ENCODE results near the gene BACE2. TPM values are rescaled to one million over a fixed set of nuclear protein-coding genes. Genes with fewer than 3 reads are reported as not detected.

BACE2 gene
- total RNA-seq, 2 experiments from 2014 or later, result not detected

GRCh38 chr21:41228006-41228370, 60.0 kb downstream of the BACE2 start:
- no peaks in the 10 kb centered on the region for H3K9me3 ChIP-seq (ENCODE audit: low read length)
- H3K4me2 ChIP-seq (ENCODE audit: low read length), result no peak overlapping the region
- H4K20me1 ChIP-seq (ENCODE audit: insufficient read depth, low read length), result no peaks in the 10 kb centered on the region
- no TSS peak for BruUV-seq (replicated peaks)
- H3K27ac ChIP-seq (ENCODE audit: low read depth, low read length, poor library complexity, severe bottlenecking), result no peak overlapping the region
- H2AFZ ChIP-seq (ENCODE audit: low read length), result no peak overlapping the region
- no peaks in the 10 kb centered on the region for H3K79me2 ChIP-seq (ENCODE audit: insufficient read depth, low read depth, low read length)
- CTCF ChIA-PET (ENCODE audit: unreplicated experiment), result no interaction called here
- DNase-seq (ENCODE audit: low spot score), result no peak
- no peaks in the 10 kb centered on the region for H3K36me3 ChIP-seq (ENCODE audit: insufficient read depth, low read length)
- no peak overlapping the region for H3K4me3 ChIP-seq (ENCODE audit: low read depth, low read length, poor library complexity, severe bottlenecking)
- no peaks in the 10 kb centered on the region for H3K4me1 ChIP-seq (ENCODE audit: insufficient read depth, low read length, poor library complexity, severe bottlenecking)
- intact Hi-C loops (cut with micrococcal nuclease; ENCODE audit: unreplicated experiment), result no loop called here
- POLR2A ChIA-PET, result no interaction called here
- H3K9me2 ChIP-seq (ENCODE audit: insufficient read depth, low read length), result no peaks in the 10 kb centered on the region
- TF ChIP-seq EZH2phosphoT487 (IDR thresholded peaks at IDR 0.05; ENCODE audit: borderline replicate concordance, low read depth, low read length) (no peak), CTCF (conservative IDR thresholded peaks at IDR 0.05; ENCODE audit: low read length) (no peak)

- TF ChIP-seq CTCF (conservative IDR thresholded peaks at IDR 0.05; ENCODE audit: low read length) (no peak), EZH2phosphoT487 (IDR thresholded peaks at IDR 0.05; ENCODE audit: borderline replicate concordance, low read depth, low read length) (no peak)
- Histone ChIP-seq H3K36me3 (ENCODE audit: insufficient read depth, low read length) (no peaks in the 10 kb centered on the region), H2AFZ (ENCODE audit: low read length) (no peak overlapping the region), H3K4me2 (ENCODE audit: low read length) (no peak overlapping the region), H3K9me3 (ENCODE audit: low read length) (no peaks in the 10 kb centered on the region), H3K4me3 (ENCODE audit: low read depth, low read length, poor library complexity, severe bottlenecking) (no peak overlapping the region), H3K79me2 (ENCODE audit: insufficient read depth, low read depth, low read length) (no peaks in the 10 kb centered on the region), H4K20me1 (ENCODE audit: insufficient read depth, low read length) (no peaks in the 10 kb centered on the region), H3K4me1 (ENCODE audit: insufficient read depth, low read length, poor library complexity, severe bottlenecking) (no peaks in the 10 kb centered on the region), H3K27ac (ENCODE audit: low read depth, low read length, poor library complexity, severe bottlenecking) (no peak overlapping the region), H3K9me2 (ENCODE audit: insufficient read depth, low read length) (no peaks in the 10 kb centered on the region)
- CTCF ChIA-PET (ENCODE audit: unreplicated experiment), result no interaction called here
- intact Hi-C loops (cut with micrococcal nuclease; ENCODE audit: unreplicated experiment), result no loop called here
- no peak for DNase-seq (ENCODE audit: low spot score)
- BruUV-seq (replicated peaks), result no TSS peak
- POLR2A ChIA-PET, result no interaction called here
Observed at GRCh38 chr21:41228492-41228891, 60.5 kb downstream of the BACE2 start.

GRCh38 chr21:41228958-41229357, 61.0 kb downstream of the BACE2 start:
- no peak for TF ChIP-seq CTCF (conservative IDR thresholded peaks at IDR 0.05; ENCODE audit: low read length)
- TF ChIP-seq EZH2phosphoT487 (IDR thresholded peaks at IDR 0.05; ENCODE audit: borderline replicate concordance, low read depth, low read length), result no peak
- Histone ChIP-seq H3K79me2 (ENCODE audit: insufficient read depth, low read depth, low read length) (no peaks in the 10 kb centered on the region), H3K9me2 (ENCODE audit: insufficient read depth, low read length) (no peaks in the 10 kb centered on the region), H3K4me2 (ENCODE audit: low read length) (no peak overlapping the region), H3K27ac (ENCODE audit: low read depth, low read length, poor library complexity, severe bottlenecking) (no peak overlapping the region), H3K36me3 (ENCODE audit: insufficient read depth, low read length) (no peaks in the 10 kb centered on the region), H4K20me1 (ENCODE audit: insufficient read depth, low read length) (no peaks in the 10 kb centered on the region), H2AFZ (ENCODE audit: low read length) (no peak overlapping the region), H3K9me3 (ENCODE audit: low read length) (no peaks in the 10 kb centered on the region), H3K4me3 (ENCODE audit: low read depth, low read length, poor library complexity, severe bottlenecking) (no peak overlapping the region), H3K4me1 (ENCODE audit: insufficient read depth, low read length, poor library complexity, severe bottlenecking) (no peaks in the 10 kb centered on the region)
- ChIA-PET POLR2A (no interaction called here), CTCF (ENCODE audit: unreplicated experiment) (no interaction called here)
- DNase-seq (ENCODE audit: low spot score), result no peak
- intact Hi-C loops (cut with micrococcal nuclease; ENCODE audit: unreplicated experiment), result no loop called here
- no TSS peak for BruUV-seq (replicated peaks)

Measured in OCI-LY7 (cell line).